Type B pancreatic cell (in vitro differentiated cells): Measurements from ENCODE around the gene H6PD. TPM values are rescaled to one million over a fixed set of nuclear protein-coding genes. Genes with fewer than 3 reads are reported as not detected.

Experiments used
- DNase-seq: peaks from one replicate; pipeline ENCODE4 v3.0.0; 2021; ENCODE audit warnings: mixed read lengths; ENCODE audit not compliant: unreplicated experiment; ENCODE audit errors: extremely low spot score
- H3K27ac Mint-ChIP-seq: 2 replicates; pipeline ENCODE4 v1.8.0; 2021; ENCODE audit warnings: mild to moderate bottlenecking, mixed read lengths
- H3K27me3 Mint-ChIP-seq: 2 replicates; pipeline ENCODE4 v1.8.0; 2021; ENCODE audit warnings: mixed read lengths
- H3K36me3 Mint-ChIP-seq: 2 replicates; pipeline ENCODE4 v1.8.0; 2021; ENCODE audit warnings: mixed read lengths
- H3K4me1 Mint-ChIP-seq: one replicate; pipeline ENCODE4 v1.8.0; 2021; ENCODE audit warnings: mixed read lengths; ENCODE audit not compliant: unreplicated experiment
- H3K4me3 Mint-ChIP-seq: 2 replicates; pipeline ENCODE4 v1.8.0; 2021; ENCODE audit warnings: mild to moderate bottlenecking, mixed read lengths
- H3K9me3 Mint-ChIP-seq: 2 replicates; pipeline ENCODE4 v1.8.0; 2021; ENCODE audit warnings: mixed read lengths
- total RNA-seq: library from RNA; stranded (reverse); gene quantifications from 2 replicates; pipeline ENCODE4 v1.2.1, GENCODE V29; 2021; ENCODE audit warnings: low replicate concordance
- TF ChIP-seq, protein P1 (sequence below): fragments of 200-600 bp; sonication (generic); conservative IDR thresholded peaks from 2 replicates; pipeline ENCODE4 v1.5.0; 2021; ENCODE audit warnings: antibody characterized with exemption, mild to moderate bottlenecking

Gene H6PD
- total RNA-seq, 1 donor from 2014 or later: 26.1 TPM

DNA sequence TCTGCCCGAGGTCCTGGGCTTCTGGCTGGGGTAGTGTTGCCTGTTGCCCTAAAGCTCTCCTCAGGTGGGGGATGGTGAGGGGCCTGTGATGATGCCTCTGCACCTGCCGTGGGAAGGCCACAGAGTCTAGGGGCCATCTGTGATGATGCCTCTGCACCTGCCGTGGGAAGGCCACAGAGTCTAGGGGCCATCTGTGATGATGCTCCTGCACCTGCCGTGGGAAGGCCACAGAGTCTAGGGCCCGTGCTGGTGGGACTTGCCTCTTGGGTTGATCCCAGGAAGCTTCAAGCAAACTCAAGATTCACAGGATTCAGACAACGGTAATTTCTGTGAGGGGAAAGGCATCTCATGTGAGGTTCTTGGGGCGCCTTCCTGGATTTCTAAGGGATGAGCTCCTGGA, 75.4 kb downstream of the H6PD start:
- H3K27me3 Mint-ChIP-seq: no peaks in the 10 kb centered on the region
- no peak overlapping the region for H3K4me3 Mint-ChIP-seq
- DNase-seq: no peak
- TF ChIP-seq, protein P1, sequence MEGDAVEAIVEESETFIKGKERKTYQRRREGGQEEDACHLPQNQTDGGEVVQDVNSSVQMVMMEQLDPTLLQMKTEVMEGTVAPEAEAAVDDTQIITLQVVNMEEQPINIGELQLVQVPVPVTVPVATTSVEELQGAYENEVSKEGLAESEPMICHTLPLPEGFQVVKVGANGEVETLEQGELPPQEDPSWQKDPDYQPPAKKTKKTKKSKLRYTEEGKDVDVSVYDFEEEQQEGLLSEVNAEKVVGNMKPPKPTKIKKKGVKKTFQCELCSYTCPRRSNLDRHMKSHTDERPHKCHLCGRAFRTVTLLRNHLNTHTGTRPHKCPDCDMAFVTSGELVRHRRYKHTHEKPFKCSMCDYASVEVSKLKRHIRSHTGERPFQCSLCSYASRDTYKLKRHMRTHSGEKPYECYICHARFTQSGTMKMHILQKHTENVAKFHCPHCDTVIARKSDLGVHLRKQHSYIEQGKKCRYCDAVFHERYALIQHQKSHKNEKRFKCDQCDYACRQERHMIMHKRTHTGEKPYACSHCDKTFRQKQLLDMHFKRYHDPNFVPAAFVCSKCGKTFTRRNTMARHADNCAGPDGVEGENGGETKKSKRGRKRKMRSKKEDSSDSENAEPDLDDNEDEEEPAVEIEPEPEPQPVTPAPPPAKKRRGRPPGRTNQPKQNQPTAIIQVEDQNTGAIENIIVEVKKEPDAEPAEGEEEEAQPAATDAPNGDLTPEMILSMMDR: no peak
- no peaks in the 10 kb centered on the region for H3K9me3 Mint-ChIP-seq
- no peak overlapping the region for H3K27ac Mint-ChIP-seq
- H3K36me3 Mint-ChIP-seq: no peaks in the 10 kb centered on the region
- peaks cover 13% of the 10 kb centered on the region for H3K4me1 Mint-ChIP-seq

DNA sequence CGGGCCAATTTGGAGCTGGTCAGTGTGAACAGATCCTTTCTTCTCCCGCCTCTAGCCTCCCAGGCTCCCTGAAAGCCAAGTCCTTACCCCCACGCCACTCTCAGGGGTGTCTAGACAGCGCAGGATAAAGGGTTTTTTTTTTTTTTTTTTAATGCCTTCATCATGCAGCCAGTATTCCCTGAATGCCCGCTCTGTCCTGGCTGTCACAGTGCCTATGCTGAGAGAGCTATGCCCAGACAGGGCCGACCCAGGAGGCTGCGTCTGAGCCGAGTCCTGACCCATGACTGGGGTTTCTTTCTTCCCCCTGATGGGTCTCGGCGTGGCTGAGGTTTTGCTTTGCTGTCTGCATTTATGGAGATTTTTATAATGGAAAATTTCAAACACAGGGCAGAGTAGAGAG, 76.5 kb downstream of the H6PD start:
- Mint-ChIP-seq H3K36me3 (no peaks in the 10 kb centered on the region), H3K4me3 (no peak overlapping the region), H3K27ac (no peak overlapping the region), H3K4me1 (peaks cover 16% of the 10 kb centered on the region), H3K27me3 (no peaks in the 10 kb centered on the region), H3K9me3 (no peaks in the 10 kb centered on the region)
- DNase-seq: no peak
- TF ChIP-seq, protein P1: no peak

DNA sequence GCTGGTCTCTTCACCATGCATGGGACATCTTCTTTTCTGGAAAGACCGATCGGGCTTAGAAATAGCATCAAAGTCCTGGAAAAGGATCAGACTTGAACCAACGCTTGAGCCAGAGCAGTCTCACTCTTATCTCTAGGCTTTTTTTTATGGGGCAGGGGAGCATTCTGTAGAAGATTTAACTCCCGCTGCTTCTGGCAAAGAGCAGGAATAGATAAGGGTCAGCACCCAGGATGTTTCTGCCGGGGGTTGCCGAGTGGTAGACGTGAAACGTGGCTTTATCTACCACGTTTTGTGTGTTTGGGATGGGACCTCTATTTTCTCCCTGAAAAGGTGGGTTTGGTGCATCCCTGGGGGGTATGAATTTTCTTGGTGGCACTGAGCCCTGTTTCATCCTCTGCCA, 76.9 kb downstream of the H6PD start:
- H3K36me3 Mint-ChIP-seq: no peaks in the 10 kb centered on the region
- H3K4me3 Mint-ChIP-seq: no peak overlapping the region
- peaks cover 16% of the 10 kb centered on the region for H3K4me1 Mint-ChIP-seq
- H3K27me3 Mint-ChIP-seq: no peaks in the 10 kb centered on the region
- H3K9me3 Mint-ChIP-seq: no peaks in the 10 kb centered on the region
- no peak for DNase-seq
- no peak overlapping the region for H3K27ac Mint-ChIP-seq
- TF ChIP-seq, protein P1: no peak

DNA sequence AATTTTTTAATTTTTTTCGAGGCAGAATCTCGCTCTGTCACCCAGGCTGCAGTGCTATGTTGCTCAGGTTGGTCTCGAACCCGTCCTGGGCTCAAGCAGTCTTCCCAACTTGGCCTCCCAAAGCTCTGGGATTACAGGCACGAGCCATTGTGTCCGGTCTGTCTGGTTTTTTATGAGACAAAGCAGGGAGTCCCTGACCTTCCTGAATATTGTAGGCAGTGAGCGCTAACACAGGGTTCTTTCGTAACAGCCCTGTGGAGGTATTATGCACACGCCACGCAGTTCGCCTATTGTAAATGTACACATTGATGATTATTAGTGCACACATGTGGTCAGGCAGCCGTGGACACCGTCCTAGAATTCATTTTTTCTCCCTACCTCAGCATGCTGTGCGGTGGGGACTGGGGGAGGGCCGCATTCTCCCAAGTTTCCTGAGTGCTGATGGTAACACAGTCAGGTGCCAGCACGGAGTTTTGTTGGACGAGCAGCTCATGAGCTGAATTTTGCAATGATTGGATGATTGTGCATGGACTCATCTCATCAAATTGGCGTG, 77.7 kb downstream of the H6PD start:
- H3K27me3 Mint-ChIP-seq: no peaks in the 10 kb centered on the region
- TF ChIP-seq, protein P1: no peak
- H3K4me1 Mint-ChIP-seq: peaks cover 14% of the 10 kb centered on the region
- DNase-seq: no peak
- no peak overlapping the region for H3K27ac Mint-ChIP-seq
- no peaks in the 10 kb centered on the region for H3K9me3 Mint-ChIP-seq
- no peaks in the 10 kb centered on the region for H3K36me3 Mint-ChIP-seq
- no peak overlapping the region for H3K4me3 Mint-ChIP-seq

DNA sequence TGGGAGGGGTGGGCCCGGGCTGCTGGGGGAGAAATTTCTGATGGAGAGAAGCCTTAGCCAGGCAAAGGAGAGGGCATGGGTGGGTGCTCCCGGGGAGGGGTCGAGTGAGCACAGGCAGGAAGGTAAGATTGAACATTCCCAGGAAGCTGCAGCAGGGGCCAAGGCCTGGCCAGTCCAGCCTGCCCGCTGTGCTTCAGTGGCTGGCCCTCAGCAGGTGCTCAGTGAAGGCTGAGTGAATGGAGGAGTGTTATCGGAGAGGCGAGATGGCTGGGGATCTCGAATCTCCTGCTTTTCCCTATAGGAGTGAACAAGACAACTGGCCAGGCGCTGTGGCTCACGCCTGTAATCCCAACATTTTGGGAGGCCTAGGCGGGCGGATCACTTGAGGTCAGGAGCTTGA, 79.0 kb downstream of the H6PD start:
- H3K27ac Mint-ChIP-seq: no peak overlapping the region
- H3K4me1 Mint-ChIP-seq: peaks cover 9% of the 10 kb centered on the region
- DNase-seq: no peak
- H3K4me3 Mint-ChIP-seq: no peak overlapping the region
- TF ChIP-seq, protein P1: no peak
- no peaks in the 10 kb centered on the region for H3K9me3 Mint-ChIP-seq
- H3K27me3 Mint-ChIP-seq: no peaks in the 10 kb centered on the region
- H3K36me3 Mint-ChIP-seq: no peaks in the 10 kb centered on the region

DNA sequence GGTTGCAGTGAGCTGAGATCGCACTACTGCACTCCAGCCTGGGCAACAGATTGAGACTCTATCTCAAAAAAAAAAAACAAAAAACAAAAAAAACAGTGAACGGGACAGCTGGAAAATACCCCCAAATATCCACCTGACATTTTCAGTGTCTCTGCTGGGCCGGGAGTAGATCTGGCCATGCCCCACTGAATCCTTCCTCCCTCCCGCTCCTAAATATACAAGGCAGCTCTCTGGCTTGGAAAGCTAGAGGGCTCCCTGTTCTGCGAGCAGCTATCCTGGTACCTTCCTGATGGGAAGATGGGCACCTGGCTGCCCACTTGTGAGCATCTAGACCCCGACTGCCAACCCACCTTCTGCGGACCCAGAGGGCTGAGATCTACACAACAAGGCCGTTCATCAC, 79.5 kb downstream of the H6PD start:
- TF ChIP-seq, protein P1: no peak
- no peaks in the 10 kb centered on the region for H3K27me3 Mint-ChIP-seq
- no peak overlapping the region for H3K4me3 Mint-ChIP-seq
- no peak for DNase-seq
- H3K36me3 Mint-ChIP-seq: no peaks in the 10 kb centered on the region
- H3K4me1 Mint-ChIP-seq: peaks cover 9% of the 10 kb centered on the region
- no peak overlapping the region for H3K27ac Mint-ChIP-seq
- H3K9me3 Mint-ChIP-seq: no peaks in the 10 kb centered on the region
